GM06990 (cell line): ENCODE data around the gene JUP.

ENCODE experiments used
- DNase-seq: peaks from one replicate; pipeline ENCODE4 v3.0.0-alpha.2; 2011; ENCODE audit not compliant: insufficient read length; ENCODE audit errors: extremely low read depth
- H3K27me3 ChIP-seq: replicated peaks from 2 replicates; pipeline ENCODE4 v1.6.0; 2011; ENCODE audit warnings: low read length; ENCODE audit not compliant: control insufficient read depth, insufficient read depth
- H3K36me3 ChIP-seq: 2 replicates; pipeline ENCODE4 v1.5.1; 2011; ENCODE audit warnings: low read length; ENCODE audit not compliant: control insufficient read depth, insufficient read depth
- H3K4me3 ChIP-seq: replicated peaks from 2 replicates; pipeline ENCODE4 v1.5.1; 2011; ENCODE audit warnings: low read depth, mild to moderate bottlenecking, control low read depth, low read length
- TF ChIP-seq, protein P1 (sequence below): IDR thresholded peaks from 2 replicates; pipeline ENCODE4 v1.5.1; 2011; ENCODE audit warnings: low read length, control low read depth, mild to moderate bottlenecking, inconsistent platforms; ENCODE audit not compliant: insufficient read depth, poor library complexity, severe bottlenecking

Gene JUP

DNA sequence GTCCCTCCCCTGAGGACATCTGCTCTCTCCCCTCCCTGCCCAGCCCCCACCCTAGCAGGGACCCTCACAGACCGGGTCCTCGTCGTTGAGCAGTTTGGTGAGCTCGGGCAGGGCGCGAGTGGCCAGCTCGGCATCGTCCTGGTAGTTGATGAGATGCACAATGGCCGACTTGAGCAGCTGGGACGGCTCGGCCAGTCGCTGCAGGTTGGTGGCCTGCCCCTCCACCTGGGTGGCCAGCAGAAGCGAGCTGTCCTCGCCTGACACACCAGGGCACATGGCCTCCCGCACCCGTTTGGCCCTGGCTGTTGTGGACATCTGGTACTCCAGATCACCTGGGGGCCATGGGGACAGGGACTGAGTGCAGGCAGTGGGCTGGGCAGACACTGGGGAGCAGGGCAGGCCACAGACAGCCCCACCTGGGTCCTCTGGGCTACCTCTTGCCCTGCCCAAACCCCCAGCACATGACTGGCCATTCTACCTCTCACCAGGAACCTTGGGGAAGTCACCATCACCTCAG, 17.1 kb downstream of the JUP start:
- no peaks in the 10 kb centered on the region for H3K27me3 ChIP-seq
- no peak for DNase-seq
- H3K36me3 ChIP-seq, result no peaks in the 10 kb centered on the region
- H3K4me3 ChIP-seq, result no peak overlapping the region
- TF ChIP-seq, protein P1, sequence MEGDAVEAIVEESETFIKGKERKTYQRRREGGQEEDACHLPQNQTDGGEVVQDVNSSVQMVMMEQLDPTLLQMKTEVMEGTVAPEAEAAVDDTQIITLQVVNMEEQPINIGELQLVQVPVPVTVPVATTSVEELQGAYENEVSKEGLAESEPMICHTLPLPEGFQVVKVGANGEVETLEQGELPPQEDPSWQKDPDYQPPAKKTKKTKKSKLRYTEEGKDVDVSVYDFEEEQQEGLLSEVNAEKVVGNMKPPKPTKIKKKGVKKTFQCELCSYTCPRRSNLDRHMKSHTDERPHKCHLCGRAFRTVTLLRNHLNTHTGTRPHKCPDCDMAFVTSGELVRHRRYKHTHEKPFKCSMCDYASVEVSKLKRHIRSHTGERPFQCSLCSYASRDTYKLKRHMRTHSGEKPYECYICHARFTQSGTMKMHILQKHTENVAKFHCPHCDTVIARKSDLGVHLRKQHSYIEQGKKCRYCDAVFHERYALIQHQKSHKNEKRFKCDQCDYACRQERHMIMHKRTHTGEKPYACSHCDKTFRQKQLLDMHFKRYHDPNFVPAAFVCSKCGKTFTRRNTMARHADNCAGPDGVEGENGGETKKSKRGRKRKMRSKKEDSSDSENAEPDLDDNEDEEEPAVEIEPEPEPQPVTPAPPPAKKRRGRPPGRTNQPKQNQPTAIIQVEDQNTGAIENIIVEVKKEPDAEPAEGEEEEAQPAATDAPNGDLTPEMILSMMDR, result no peak

DNA sequence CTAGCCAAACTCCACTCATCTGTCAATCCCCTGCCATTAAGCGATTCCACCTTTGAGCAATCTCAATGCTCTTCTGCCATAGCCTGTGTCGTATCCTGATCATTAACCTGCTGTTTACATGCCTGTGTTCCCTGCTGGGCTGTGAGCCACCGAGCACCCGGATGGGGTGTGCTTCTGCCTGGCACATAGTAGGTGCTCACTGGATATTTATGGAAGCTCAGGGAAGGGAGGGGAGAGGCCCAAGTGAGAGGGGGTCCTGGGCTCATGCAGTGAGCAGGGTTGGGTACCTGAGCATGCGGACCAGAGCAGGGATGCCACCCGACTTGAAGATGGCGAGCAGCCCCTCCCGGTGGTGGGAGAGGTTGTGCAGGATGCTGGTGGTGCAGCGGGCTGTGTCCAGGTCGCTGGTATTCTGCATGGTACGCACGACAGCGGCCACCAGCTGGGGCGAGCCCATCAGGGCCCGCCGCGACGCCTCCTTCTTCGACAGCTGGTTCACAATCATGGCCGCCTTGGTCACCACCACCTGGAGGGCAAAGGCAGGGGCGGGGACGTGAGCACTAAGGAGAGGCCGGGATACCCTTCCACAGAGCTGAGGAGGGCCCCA, 17.7 kb downstream of the JUP start:
- DNase-seq, result no peak
- Histone ChIP-seq H3K4me3 (no peak overlapping the region), H3K27me3 (no peaks in the 10 kb centered on the region), H3K36me3 (no peaks in the 10 kb centered on the region)
- TF ChIP-seq, protein P1, result no peak

DNA sequence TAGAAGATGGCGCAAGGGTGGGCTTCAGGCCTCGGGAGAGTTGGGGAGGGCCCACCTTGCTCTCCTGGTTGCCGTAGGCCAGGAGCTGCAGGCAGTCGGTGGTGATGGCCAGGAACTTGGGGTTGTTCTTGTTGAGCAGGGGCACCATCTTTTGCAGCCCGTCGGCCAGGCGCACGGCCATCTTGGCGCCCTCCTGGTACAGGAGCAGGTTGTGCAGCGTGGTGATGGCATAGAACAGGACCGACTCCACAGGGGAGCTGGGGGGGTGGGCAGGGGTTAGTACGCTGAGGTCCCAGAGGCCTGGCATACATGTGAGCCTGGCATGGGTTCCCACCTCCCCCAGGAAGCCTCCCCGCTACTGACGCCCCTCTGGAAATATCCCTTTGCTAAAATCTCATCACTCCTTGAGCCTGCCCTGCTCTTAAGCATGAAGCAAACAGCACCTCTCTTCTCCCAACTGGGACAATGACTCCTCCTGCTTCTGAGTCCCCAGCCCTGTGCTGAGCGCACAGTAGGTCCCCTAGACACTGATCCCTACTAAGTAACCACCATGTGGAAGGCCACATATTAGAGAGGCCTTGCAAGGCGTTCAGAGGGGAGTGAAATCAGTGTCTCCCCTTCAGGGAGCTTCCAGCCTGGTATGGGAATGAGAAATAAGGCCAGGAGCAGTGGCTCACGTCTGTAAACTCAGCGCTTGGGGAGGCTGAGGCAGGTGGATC, 19.0 kb downstream of the JUP start:
- TF ChIP-seq, protein P1, result no peak
- Histone ChIP-seq H3K27me3 (no peaks in the 10 kb centered on the region), H3K4me3 (no peak overlapping the region), H3K36me3 (no peaks in the 10 kb centered on the region)
- no peak for DNase-seq

DNA sequence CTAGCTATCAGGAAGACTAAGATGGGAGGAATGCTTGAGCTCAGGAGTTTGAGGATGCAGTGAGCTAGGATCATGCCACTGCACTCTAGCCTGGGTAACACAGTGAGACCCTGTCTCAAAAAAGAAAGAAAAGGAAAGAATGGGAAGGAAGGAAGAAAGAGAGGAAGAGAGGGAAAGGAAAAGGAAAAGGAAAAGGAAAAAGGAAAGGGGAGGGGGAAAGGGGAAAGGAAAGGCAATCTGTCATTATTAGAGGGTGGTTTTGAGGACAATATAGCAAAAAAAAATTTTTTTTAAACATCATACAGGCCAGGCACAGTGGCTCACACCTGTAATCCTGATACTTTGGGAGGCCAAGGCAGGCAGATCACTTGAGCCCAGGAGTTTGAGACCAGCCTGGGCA, 20.4 kb downstream of the JUP start:
- H3K36me3 ChIP-seq, result no peaks in the 10 kb centered on the region
- TF ChIP-seq, protein P1, result no peak
- no peaks in the 10 kb centered on the region for H3K27me3 ChIP-seq
- no peak overlapping the region for H3K4me3 ChIP-seq
- DNase-seq, result no peak

DNA sequence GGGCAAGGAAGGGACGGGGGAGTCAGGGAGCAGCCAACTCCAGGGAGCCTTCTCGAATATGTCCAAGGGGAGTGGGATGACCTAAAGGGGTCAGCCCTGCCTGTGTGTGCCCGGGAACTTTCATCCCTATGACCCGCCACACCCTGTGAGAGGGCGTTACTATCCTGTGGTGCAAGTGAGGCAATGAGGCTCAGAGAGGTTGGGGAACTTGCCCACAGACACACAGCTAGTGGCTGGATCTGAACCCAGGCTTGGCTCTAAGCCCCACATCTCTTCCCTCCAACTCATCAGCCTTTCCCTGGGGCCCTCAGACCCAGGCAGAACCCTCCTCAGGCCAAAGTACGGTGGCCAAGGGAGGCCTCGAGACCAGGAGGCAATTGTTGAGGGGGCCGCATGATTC, 23.2 kb downstream of the JUP start:
- no peak overlapping the region for H3K4me3 ChIP-seq
- no peak for DNase-seq
- H3K27me3 ChIP-seq, result no peaks in the 10 kb centered on the region
- TF ChIP-seq, protein P1, result no peak
- H3K36me3 ChIP-seq, result no peaks in the 10 kb centered on the region
